Activated T-helper 9 cell treated with anti-CD3 and anti-CD28 coated beads, Interleukin-2, amount 50 U/mL, for 16 hours (primary cell): Measurements from ENCODE around the gene SEMA3G.

Experiments
- DNase-seq: peaks from one replicate; pipeline ENCODE4 v3.0.0-alpha.2; 2020; ENCODE audit warnings: low read depth

The SEMA3G gene

GRCh38 chr3:52479037-52479876 is 34.4 kb upstream of the SEMA3G start:
- no peak for DNase-seq

- no peak for DNase-seq
Observed at GRCh38 chr3:52477796-52478095, 32.8 kb upstream of the SEMA3G start.

- no peak for DNase-seq
Observed at GRCh38 chr3:52477076-52477795, 32.3 kb upstream of the SEMA3G start.

GRCh38 chr3:52473026-52473425 is 28.1 kb upstream of the SEMA3G start:
- DNase-seq = no peak

- DNase-seq = no peak
Observed at GRCh38 chr3:52472239-52473000, 27.5 kb upstream of the SEMA3G start.

GRCh38 chr3:52471371-52472238 is 26.7 kb upstream of the SEMA3G start:
- DNase-seq = no peak

GRCh38 chr3:52470920-52471319 is 26.0 kb upstream of the SEMA3G start:
- DNase-seq = no peak

- no peak for DNase-seq
Observed at GRCh38 chr3:52469001-52469400, 24.1 kb upstream of the SEMA3G start.

GRCh38 chr3:52468336-52468735 is 23.4 kb upstream of the SEMA3G start:
- no peak for DNase-seq

- DNase-seq = no peak
Observed at GRCh38 chr3:52463416-52463815, 18.5 kb upstream of the SEMA3G start.

- no peak for DNase-seq
Observed at GRCh38 chr3:52461874-52462273, 17.0 kb upstream of the SEMA3G start.

- DNase-seq = no peak
Observed at GRCh38 chr3:52458770-52459545, 14.1 kb upstream of the SEMA3G start.

- DNase-seq = no peak
Observed at GRCh38 chr3:52458031-52458760, 13.3 kb upstream of the SEMA3G start.

GRCh38 chr3:52456800-52457183 is 11.9 kb upstream of the SEMA3G start:
- DNase-seq = no peak

GRCh38 chr3:52456169-52456799 is 11.4 kb upstream of the SEMA3G start:
- DNase-seq = no peak

- peak; percentile 96 for DNase-seq
Observed at GRCh38 chr3:52455283-52456168, 10.6 kb upstream of the SEMA3G start, which contains the start of gene NISCH. Gene NISCH, plus strand, starts transcription at chr3:52455604. Its CDS starts 38 bp downstream, at chr3:52455642.

- no peak for DNase-seq
Observed at GRCh38 chr3:52454938-52455282, 10.0 kb upstream of the SEMA3G start.

- DNase-seq = no peak
Observed at GRCh38 chr3:52454250-52454937, 9.5 kb upstream of the SEMA3G start.
